HS-27A (cell line): ENCODE measurements around the gene NECAP2.

Experiments used
- DNase-seq: peaks from one replicate; pipeline ENCODE4 v3.0.0-alpha.2; 2012; ENCODE audit warnings: low read depth, missing footprints

The NECAP2 gene

GRCh38 chr1:16440470-16441281 lies at the start of gene NECAP2:
Gene NECAP2 (plus strand): TSS chr1:16440724. CDS start chr1:16440762, 38 bp downstream.
- DNase-seq = peak; percentile 83

GRCh38 chr1:16391411-16391810 lies 49.1 kb upstream of the NECAP2 start:
- DNase-seq = no peak

GRCh38 chr1:16392740-16393569 lies 47.6 kb upstream of the NECAP2 start:
- no peak for DNase-seq

GRCh38 chr1:16393570-16394521 lies 46.7 kb upstream of the NECAP2 start:
- no peak for DNase-seq

- DNase-seq = no peak
These were observed 45.5 kb upstream of the NECAP2 start for GRCh38 chr1:16394977-16395376.

GRCh38 chr1:16396591-16396990 lies 43.9 kb upstream of the NECAP2 start:
- DNase-seq = no peak

GRCh38 chr1:16397120-16397519 lies 43.4 kb upstream of the NECAP2 start:
- no peak for DNase-seq

- no peak for DNase-seq
These were observed 42.1 kb upstream of the NECAP2 start for GRCh38 chr1:16398371-16398953.

GRCh38 chr1:16402742-16403141 lies 37.8 kb upstream of the NECAP2 start:
- DNase-seq = no peak

GRCh38 chr1:16405441-16405840 lies 35.1 kb upstream of the NECAP2 start:
- DNase-seq = no peak

GRCh38 chr1:16406868-16407267 lies 33.7 kb upstream of the NECAP2 start:
- DNase-seq = no peak

- DNase-seq = no peak
These were observed 30.9 kb upstream of the NECAP2 start for GRCh38 chr1:16409536-16410152.

- no peak for DNase-seq
These were observed 29.7 kb upstream of the NECAP2 start for GRCh38 chr1:16410803-16411202.

GRCh38 chr1:16413191-16413590 lies 27.3 kb upstream of the NECAP2 start:
- DNase-seq = no peak

GRCh38 chr1:16418823-16419425 lies 21.6 kb upstream of the NECAP2 start:
- no peak for DNase-seq

- DNase-seq = no peak
These were observed 20.0 kb upstream of the NECAP2 start for GRCh38 chr1:16420424-16421118.

GRCh38 chr1:16421201-16421600 lies 19.3 kb upstream of the NECAP2 start:
- no peak for DNase-seq

GRCh38 chr1:16422041-16422440 lies 18.5 kb upstream of the NECAP2 start:
- no peak for DNase-seq

GRCh38 chr1:16425125-16426025 lies 15.1 kb upstream of the NECAP2 start:
- no peak for DNase-seq
